ENCODE data around the gene COL6A3.
"Not testable (repeated sequence)": the region's sequence is repeated elsewhere in the genome, so short reads cannot be mapped to it uniquely, and the experiment has no call there.

Gene COL6A3

GRCh38 chr2:237425320-237425719 lies 11.4 kb upstream of the COL6A3 start:
- no peaks in the 10 kb centered on the region for H3K4me1 ChIP-seq (ENCODE audit: control insufficient read depth, low read depth, low read length)
- no peaks in the 10 kb centered on the region for H3K9me3 ChIP-seq (ENCODE audit: control insufficient read depth, low read depth, low read length)
- no peak overlapping the region for H3K4me3 ChIP-seq (ENCODE audit: low read length)
- no peak overlapping the region for H3K9ac ChIP-seq (ENCODE audit: low read length)
- H3K36me3 ChIP-seq (ENCODE audit: control insufficient read depth, low read depth, low read length): no peaks in the 10 kb centered on the region
- no peak overlapping the region for H3K27ac ChIP-seq (ENCODE audit: low read length)
- peaks cover 8% of the 10 kb centered on the region for H3K27me3 ChIP-seq (ENCODE audit: control insufficient read depth, insufficient read depth, low read length)

- H3K27ac ChIP-seq (ENCODE audit: low read length): no peak overlapping the region
- no peaks in the 10 kb centered on the region for H3K4me1 ChIP-seq (ENCODE audit: control insufficient read depth, low read depth, low read length)
- H3K4me3 ChIP-seq (ENCODE audit: low read length): no peak overlapping the region
- no peak overlapping the region for H3K9ac ChIP-seq (ENCODE audit: low read length)
- no peaks in the 10 kb centered on the region for H3K36me3 ChIP-seq (ENCODE audit: control insufficient read depth, low read depth, low read length)
- peaks cover 8% of the 10 kb centered on the region for H3K27me3 ChIP-seq (ENCODE audit: control insufficient read depth, insufficient read depth, low read length)
- no peaks in the 10 kb centered on the region for H3K9me3 ChIP-seq (ENCODE audit: control insufficient read depth, low read depth, low read length)
Observed at GRCh38 chr2:237424544-237424943, 10.6 kb upstream of the COL6A3 start.

GRCh38 chr2:237423891-237424290 lies 9.9 kb upstream of the COL6A3 start:
- H3K36me3 ChIP-seq (ENCODE audit: control insufficient read depth, low read depth, low read length): no peaks in the 10 kb centered on the region
- peaks cover 8% of the 10 kb centered on the region for H3K27me3 ChIP-seq (ENCODE audit: control insufficient read depth, insufficient read depth, low read length)
- no peaks in the 10 kb centered on the region for H3K4me1 ChIP-seq (ENCODE audit: control insufficient read depth, low read depth, low read length)
- H3K4me3 ChIP-seq (ENCODE audit: low read length): no peak overlapping the region
- H3K27ac ChIP-seq (ENCODE audit: low read length): no peak overlapping the region
- H3K9me3 ChIP-seq (ENCODE audit: control insufficient read depth, low read depth, low read length): no peaks in the 10 kb centered on the region
- H3K9ac ChIP-seq (ENCODE audit: low read length): no peak overlapping the region

- no peak overlapping the region for H3K27ac ChIP-seq (ENCODE audit: low read length)
Observed at GRCh38 chr2:237422309-237422708, 8.3 kb upstream of the COL6A3 start.

GRCh38 chr2:237421542-237422116 lies 7.7 kb upstream of the COL6A3 start:
- H3K9me3 ChIP-seq (ENCODE audit: control insufficient read depth, low read depth, low read length): no peaks in the 10 kb centered on the region
- H3K9ac ChIP-seq (ENCODE audit: low read length): no peak overlapping the region
- H3K27ac ChIP-seq (ENCODE audit: low read length): no peak overlapping the region
- H3K27me3 ChIP-seq (ENCODE audit: control insufficient read depth, insufficient read depth, low read length): peaks cover 8% of the 10 kb centered on the region
- H3K4me3 ChIP-seq (ENCODE audit: low read length): no peak overlapping the region
- no peaks in the 10 kb centered on the region for H3K36me3 ChIP-seq (ENCODE audit: control insufficient read depth, low read depth, low read length)
- H3K4me1 ChIP-seq (ENCODE audit: control insufficient read depth, low read depth, low read length): no peaks in the 10 kb centered on the region

More at GRCh38 chr2:237422309-237422708, 8.3 kb upstream of the COL6A3 start:
- H3K4me3 ChIP-seq (ENCODE audit: low read length): no peak overlapping the region
- no peaks in the 10 kb centered on the region for H3K4me1 ChIP-seq (ENCODE audit: control insufficient read depth, low read depth, low read length)
- no peak overlapping the region for H3K9ac ChIP-seq (ENCODE audit: low read length)
- no peaks in the 10 kb centered on the region for H3K36me3 ChIP-seq (ENCODE audit: control insufficient read depth, low read depth, low read length)
- H3K27me3 ChIP-seq (ENCODE audit: control insufficient read depth, insufficient read depth, low read length): peaks cover 8% of the 10 kb centered on the region
- no peaks in the 10 kb centered on the region for H3K9me3 ChIP-seq (ENCODE audit: control insufficient read depth, low read depth, low read length)

GRCh38 chr2:237418300-237418699 lies 4.3 kb upstream of the COL6A3 start:
- Histone ChIP-seq H3K9me3 (ENCODE audit: control insufficient read depth, low read depth, low read length) (no peaks in the 10 kb centered on the region), H3K4me1 (ENCODE audit: control insufficient read depth, low read depth, low read length) (no peaks in the 10 kb centered on the region), H3K27ac (ENCODE audit: low read length) (no peak overlapping the region), H3K36me3 (ENCODE audit: control insufficient read depth, low read depth, low read length) (no peaks in the 10 kb centered on the region), H3K4me3 (ENCODE audit: low read length) (no peak overlapping the region), H3K27me3 (ENCODE audit: control insufficient read depth, insufficient read depth, low read length) (peaks cover 8% of the 10 kb centered on the region), H3K9ac (ENCODE audit: low read length) (no peak overlapping the region)

- H3K27me3 ChIP-seq (ENCODE audit: control insufficient read depth, insufficient read depth, low read length): no peaks in the 10 kb centered on the region
- H3K4me3 ChIP-seq (ENCODE audit: low read length): no peak overlapping the region
Observed at GRCh38 chr2:237412988-237413776, 782 bp downstream of the COL6A3 start.

GRCh38 chr2:237412646-237412987 lies 1.3 kb downstream of the COL6A3 start:
- Histone ChIP-seq H3K27ac (ENCODE audit: low read length) (no peak overlapping the region), H3K9ac (ENCODE audit: low read length) (no peak overlapping the region), H3K4me3 (ENCODE audit: low read length) (no peak overlapping the region), H3K9me3 (ENCODE audit: control insufficient read depth, low read depth, low read length) (no peaks in the 10 kb centered on the region), H3K36me3 (ENCODE audit: control insufficient read depth, low read depth, low read length) (no peaks in the 10 kb centered on the region), H3K27me3 (ENCODE audit: control insufficient read depth, insufficient read depth, low read length) (no peaks in the 10 kb centered on the region), H3K4me1 (ENCODE audit: control insufficient read depth, low read depth, low read length) (no peaks in the 10 kb centered on the region)

More at GRCh38 chr2:237412988-237413776, 782 bp downstream of the COL6A3 start:
- Histone ChIP-seq H3K27ac (ENCODE audit: low read length) (no peak overlapping the region), H3K4me1 (ENCODE audit: control insufficient read depth, low read depth, low read length) (no peaks in the 10 kb centered on the region), H3K9ac (ENCODE audit: low read length) (no peak overlapping the region), H3K36me3 (ENCODE audit: control insufficient read depth, low read depth, low read length) (no peaks in the 10 kb centered on the region), H3K9me3 (ENCODE audit: control insufficient read depth, low read depth, low read length) (no peaks in the 10 kb centered on the region)

GRCh38 chr2:237411683-237412423 lies 2.1 kb downstream of the COL6A3 start:
- Histone ChIP-seq H3K9me3 (ENCODE audit: control insufficient read depth, low read depth, low read length) (no peaks in the 10 kb centered on the region), H3K27me3 (ENCODE audit: control insufficient read depth, insufficient read depth, low read length) (no peaks in the 10 kb centered on the region), H3K4me3 (ENCODE audit: low read length) (no peak overlapping the region), H3K27ac (ENCODE audit: low read length) (no peak overlapping the region), H3K4me1 (ENCODE audit: control insufficient read depth, low read depth, low read length) (no peaks in the 10 kb centered on the region), H3K36me3 (ENCODE audit: control insufficient read depth, low read depth, low read length) (no peaks in the 10 kb centered on the region), H3K9ac (ENCODE audit: low read length) (no peak overlapping the region)

- Histone ChIP-seq H3K36me3 (ENCODE audit: control insufficient read depth, low read depth, low read length) (no peaks in the 10 kb centered on the region), H3K9me3 (ENCODE audit: control insufficient read depth, low read depth, low read length) (no peaks in the 10 kb centered on the region), H3K9ac (ENCODE audit: low read length) (no peak overlapping the region), H3K27me3 (ENCODE audit: control insufficient read depth, insufficient read depth, low read length) (no peaks in the 10 kb centered on the region), H3K27ac (ENCODE audit: low read length) (no peak overlapping the region), H3K4me3 (ENCODE audit: low read length) (no peak overlapping the region), H3K4me1 (ENCODE audit: control insufficient read depth, low read depth, low read length) (no peaks in the 10 kb centered on the region)
Observed at GRCh38 chr2:237411092-237411601, 2.8 kb downstream of the COL6A3 start.

- not testable (repeated sequence) for H3K9ac ChIP-seq (ENCODE audit: low read length); H3K27me3 ChIP-seq (ENCODE audit: control insufficient read depth, insufficient read depth, low read length); H3K4me3 ChIP-seq (ENCODE audit: low read length); H3K9me3 ChIP-seq (ENCODE audit: control insufficient read depth, low read depth, low read length); H3K36me3 ChIP-seq (ENCODE audit: control insufficient read depth, low read depth, low read length); H3K27ac ChIP-seq (ENCODE audit: low read length); H3K4me1 ChIP-seq (ENCODE audit: control insufficient read depth, low read depth, low read length)
Observed at GRCh38 chr2:237409263-237409662, 4.7 kb downstream of the COL6A3 start.

All from iPS-18a (cell line).